T-helper 2 cell treated with Interferon-gamma antibody and Interleukin-4, amounts not matched to agents 100 ng/mL and 5 ng/mL, for 36 hours (primary cell): Measurements from ENCODE around the gene THRB. TPM values are rescaled to one million over a fixed set of nuclear protein-coding genes. Genes with fewer than 3 reads are reported as not detected.

Experiments used
- intact Hi-C: fragments of 100-400 bp; cut with micrococcal nuclease; formaldehyde crosslinking; loops from one replicate; pipeline ENCODE4 v1.15.1; 2023
- total RNA-seq: library from RNA; stranded (reverse); gene quantifications from 2 replicates; pipeline ENCODE4 v1.2.3, GENCODE V29; 2022

Gene THRB
- total RNA-seq, 1 donor from 2014 or later, result not detected

- intact Hi-C loops, result no loop called here
Observed at GRCh38 chr3:24154781-24155180, 339.9 kb downstream of the THRB start.

GRCh38 chr3:24154013-24154695, 340.5 kb downstream of the THRB start:
- intact Hi-C loops, result no loop called here

- intact Hi-C loops, result no loop called here
Observed at GRCh38 chr3:24151594-24151993, 343.1 kb downstream of the THRB start.

- intact Hi-C loops, result no loop called here
Observed at GRCh38 chr3:24149032-24149431, 345.6 kb downstream of the THRB start.

- intact Hi-C loops, result no loop called here
Observed at GRCh38 chr3:24145981-24146822, 348.4 kb downstream of the THRB start.

- intact Hi-C loops, result no loop called here
Observed at GRCh38 chr3:24145481-24145880, 349.2 kb downstream of the THRB start.

- intact Hi-C loops, result no loop called here
Observed at GRCh38 chr3:24142127-24142526, 352.5 kb downstream of the THRB start.

GRCh38 chr3:24141548-24141947, 353.1 kb downstream of the THRB start:
- intact Hi-C loops, result no loop called here

- intact Hi-C loops, result no loop called here
Observed at GRCh38 chr3:24139463-24140412, 354.9 kb downstream of the THRB start.

GRCh38 chr3:24138876-24139256, 355.8 kb downstream of the THRB start:
- intact Hi-C loops, result no loop called here

- intact Hi-C loops, result no loop called here
Observed at GRCh38 chr3:24137958-24138875, 356.4 kb downstream of the THRB start.

- intact Hi-C loops, result no loop called here
Observed at GRCh38 chr3:24137334-24137733, 357.3 kb downstream of the THRB start.

GRCh38 chr3:24136624-24137310, 357.9 kb downstream of the THRB start:
- intact Hi-C loops, result no loop called here

- intact Hi-C loops, result no loop called here
Observed at GRCh38 chr3:24135280-24135679, 359.4 kb downstream of the THRB start.

- intact Hi-C loops, result no loop called here
Observed at GRCh38 chr3:24133942-24134341, 360.7 kb downstream of the THRB start.

GRCh38 chr3:24133436-24133835, 361.2 kb downstream of the THRB start:
- intact Hi-C loops, result no loop called here

GRCh38 chr3:24129549-24129948, 365.1 kb downstream of the THRB start:
- intact Hi-C loops, result no loop called here

- intact Hi-C loops, result no loop called here
Observed at GRCh38 chr3:24128199-24129005, 366.2 kb downstream of the THRB start.

GRCh38 chr3:24123596-24123995, 371.1 kb downstream of the THRB start:
- intact Hi-C loops, result no loop called here
